Keratinocyte (primary cell): ENCODE results near the gene SLC12A8.

Experiments
- EZH2 ChIP-seq: IDR thresholded peaks from one replicate; pipeline ENCODE4 v1.6.1; 2012; ENCODE audit warnings: inconsistent platforms, mild to moderate bottlenecking, low read length, moderate library complexity
- TF ChIP-seq, protein P1 (sequence below), 3 experiments: IDR thresholded peaks in 1 of 3; conservative IDR thresholded peaks in 1 of 3; optimal IDR thresholded peaks in 1 of 3; 2 replicates in 2 of 3; 3 replicates in 1 of 3; pipeline versions ENCODE3 to v1.5.1; 2011; ENCODE audit warnings: low read length in 3 of 3, mild to moderate bottlenecking in 3 of 3, moderate library complexity in 2 of 3, control low read depth in 1 of 3, inconsistent platforms in 1 of 3; ENCODE audit not compliant: insufficient read depth in 2 of 3; ENCODE audit errors: extremely low read depth in 1 of 3

DNA sequence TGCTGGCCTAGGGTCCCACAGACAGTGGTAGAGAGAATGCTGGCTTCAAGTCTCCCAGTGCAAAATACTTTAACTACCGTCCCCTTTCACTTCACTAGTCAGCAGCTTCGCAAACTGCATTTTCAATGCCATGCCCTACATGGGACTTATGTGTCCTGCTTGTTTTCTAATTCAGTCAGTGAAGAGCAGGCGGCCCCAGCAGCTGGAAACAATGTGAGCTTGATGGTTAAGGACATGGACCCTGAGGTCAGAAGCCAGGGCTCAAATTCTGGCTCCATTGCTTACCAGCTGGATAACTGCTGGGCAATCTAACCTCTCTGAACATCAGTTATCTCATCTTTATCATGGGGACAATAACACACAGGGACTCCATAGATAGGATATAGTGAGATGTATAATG, 58.4 kb downstream of the SLC12A8 start:
- TF ChIP-seq, protein P1, sequence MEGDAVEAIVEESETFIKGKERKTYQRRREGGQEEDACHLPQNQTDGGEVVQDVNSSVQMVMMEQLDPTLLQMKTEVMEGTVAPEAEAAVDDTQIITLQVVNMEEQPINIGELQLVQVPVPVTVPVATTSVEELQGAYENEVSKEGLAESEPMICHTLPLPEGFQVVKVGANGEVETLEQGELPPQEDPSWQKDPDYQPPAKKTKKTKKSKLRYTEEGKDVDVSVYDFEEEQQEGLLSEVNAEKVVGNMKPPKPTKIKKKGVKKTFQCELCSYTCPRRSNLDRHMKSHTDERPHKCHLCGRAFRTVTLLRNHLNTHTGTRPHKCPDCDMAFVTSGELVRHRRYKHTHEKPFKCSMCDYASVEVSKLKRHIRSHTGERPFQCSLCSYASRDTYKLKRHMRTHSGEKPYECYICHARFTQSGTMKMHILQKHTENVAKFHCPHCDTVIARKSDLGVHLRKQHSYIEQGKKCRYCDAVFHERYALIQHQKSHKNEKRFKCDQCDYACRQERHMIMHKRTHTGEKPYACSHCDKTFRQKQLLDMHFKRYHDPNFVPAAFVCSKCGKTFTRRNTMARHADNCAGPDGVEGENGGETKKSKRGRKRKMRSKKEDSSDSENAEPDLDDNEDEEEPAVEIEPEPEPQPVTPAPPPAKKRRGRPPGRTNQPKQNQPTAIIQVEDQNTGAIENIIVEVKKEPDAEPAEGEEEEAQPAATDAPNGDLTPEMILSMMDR (optimal IDR thresholded peaks at IDR 0.05 in 1 of 3, IDR thresholded peaks at IDR 0.05 in 1 of 3, conservative IDR thresholded peaks at IDR 0.05 in 1 of 3; ENCODE audit: extremely low read depth in 1 of 3, insufficient read depth in 2 of 3, low read length in 3 of 3), result no peak
- TF ChIP-seq EZH2, result no peak
